Measurements from ENCODE around the gene ZNF764. TPM values are rescaled to one million over a fixed set of nuclear protein-coding genes. Genes with fewer than 3 reads are reported as not detected.
"Not testable (repeated sequence)": the region's sequence is repeated elsewhere in the genome, so short reads cannot be mapped to it uniquely, and the experiment has no call there.

ZNF764 gene
- total RNA-seq, 1 experiment from 2014 or later, result 15.2 TPM

DNA sequence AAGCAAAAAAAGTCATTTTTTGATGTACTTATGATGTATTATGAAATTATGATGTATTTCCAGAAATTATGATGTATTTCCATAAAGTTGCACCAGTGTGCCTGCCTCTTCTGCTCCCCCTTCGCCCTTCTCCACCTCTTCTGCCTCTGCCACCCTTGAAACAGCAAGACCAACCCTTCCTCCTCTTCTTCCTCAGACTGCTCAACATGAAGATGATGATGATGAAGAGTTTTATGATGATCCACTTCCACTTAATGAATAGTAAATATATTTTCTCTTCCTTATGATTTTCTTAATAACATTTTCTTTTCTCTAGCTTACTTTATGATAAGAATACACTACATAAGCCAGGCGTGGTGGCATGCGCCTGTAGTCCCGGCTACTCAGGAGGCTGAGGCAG, 34.7 kb upstream of the ZNF764 start:
- peaks cover 4% of the 10 kb centered on the region for H3K36me3 ChIP-seq (ENCODE audit: insufficient read depth, low read length, poor library complexity, severe bottlenecking)
- H3K27ac ChIP-seq (ENCODE audit: low read depth, low read length, poor library complexity, severe bottlenecking), result no peak overlapping the region
- POLR2A ChIA-PET (ENCODE audit: low non-redundant PET), result no interaction called here
- CTCF ChIA-PET, result interaction anchor here (1.2 kb wide), 1 partner anchor 23 kb away, joined by 3 read pairs; no protein-coding TSS in a partner anchor
- H3K4me1 ChIP-seq (ENCODE audit: insufficient read depth, low read length, poor library complexity, severe bottlenecking), result no peaks in the 10 kb centered on the region
- intact Hi-C loops (cut with micrococcal nuclease; ENCODE audit: unreplicated experiment), result no loop called here
- H3K4me3 ChIP-seq (ENCODE audit: low read depth, low read length, poor library complexity, severe bottlenecking), result no peak overlapping the region
- no peaks in the 10 kb centered on the region for H3K27me3 ChIP-seq (replicated peaks; ENCODE audit: insufficient read depth, low read depth, low read length, poor library complexity)
- DNase-seq (ENCODE audit: low spot score), result no peak
- no TSS peak for BruUV-seq (replicated peaks)
- H3K9me3 ChIP-seq (ENCODE audit: low read depth, low read length, poor library complexity, severe bottlenecking), result no peaks in the 10 kb centered on the region
- TF ChIP-seq EZH2 (IDR thresholded peaks at IDR 0.05; ENCODE audit: borderline replicate concordance, low read depth, low read length, poor library complexity, severe bottlenecking), result no peak
- TF ChIP-seq, protein P1, sequence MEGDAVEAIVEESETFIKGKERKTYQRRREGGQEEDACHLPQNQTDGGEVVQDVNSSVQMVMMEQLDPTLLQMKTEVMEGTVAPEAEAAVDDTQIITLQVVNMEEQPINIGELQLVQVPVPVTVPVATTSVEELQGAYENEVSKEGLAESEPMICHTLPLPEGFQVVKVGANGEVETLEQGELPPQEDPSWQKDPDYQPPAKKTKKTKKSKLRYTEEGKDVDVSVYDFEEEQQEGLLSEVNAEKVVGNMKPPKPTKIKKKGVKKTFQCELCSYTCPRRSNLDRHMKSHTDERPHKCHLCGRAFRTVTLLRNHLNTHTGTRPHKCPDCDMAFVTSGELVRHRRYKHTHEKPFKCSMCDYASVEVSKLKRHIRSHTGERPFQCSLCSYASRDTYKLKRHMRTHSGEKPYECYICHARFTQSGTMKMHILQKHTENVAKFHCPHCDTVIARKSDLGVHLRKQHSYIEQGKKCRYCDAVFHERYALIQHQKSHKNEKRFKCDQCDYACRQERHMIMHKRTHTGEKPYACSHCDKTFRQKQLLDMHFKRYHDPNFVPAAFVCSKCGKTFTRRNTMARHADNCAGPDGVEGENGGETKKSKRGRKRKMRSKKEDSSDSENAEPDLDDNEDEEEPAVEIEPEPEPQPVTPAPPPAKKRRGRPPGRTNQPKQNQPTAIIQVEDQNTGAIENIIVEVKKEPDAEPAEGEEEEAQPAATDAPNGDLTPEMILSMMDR (conservative IDR thresholded peaks at IDR 0.05; ENCODE audit: low read depth, low read length), result no peak

DNA sequence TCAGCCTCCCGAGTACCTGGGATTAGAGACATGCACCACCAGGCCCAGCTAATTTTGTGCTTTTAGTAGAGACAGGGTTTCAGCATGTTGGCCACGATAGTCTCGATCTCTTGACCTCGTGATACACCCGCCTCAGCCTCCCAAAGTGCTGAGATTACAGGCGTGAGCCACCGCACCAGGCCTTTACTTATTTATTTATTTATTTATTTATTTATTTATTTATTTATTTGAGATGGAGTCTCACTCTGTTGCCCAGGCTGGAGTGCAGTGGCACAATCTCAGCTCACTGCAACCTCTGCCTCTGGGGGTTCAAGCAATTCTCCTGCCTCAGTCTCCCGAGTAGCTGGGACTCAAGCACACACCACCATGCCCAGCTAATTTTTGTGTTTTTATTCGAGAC, 32.7 kb upstream of the ZNF764 start:
- H3K4me1 ChIP-seq (ENCODE audit: insufficient read depth, low read length, poor library complexity, severe bottlenecking); H3K9me3 ChIP-seq (ENCODE audit: low read depth, low read length, poor library complexity, severe bottlenecking); BruUV-seq (replicated peaks); POLR2A ChIA-PET (ENCODE audit: low non-redundant PET); DNase-seq (ENCODE audit: low spot score); H3K4me3 ChIP-seq (ENCODE audit: low read depth, low read length, poor library complexity, severe bottlenecking); H3K27me3 ChIP-seq (replicated peaks; ENCODE audit: insufficient read depth, low read depth, low read length, poor library complexity); CTCF ChIA-PET; intact Hi-C loops (cut with micrococcal nuclease; ENCODE audit: unreplicated experiment); H3K27ac ChIP-seq (ENCODE audit: low read depth, low read length, poor library complexity, severe bottlenecking): not testable (repeated sequence)
- H3K36me3 ChIP-seq (ENCODE audit: insufficient read depth, low read length, poor library complexity, severe bottlenecking), result peaks cover 13% of the 10 kb centered on the region

DNA sequence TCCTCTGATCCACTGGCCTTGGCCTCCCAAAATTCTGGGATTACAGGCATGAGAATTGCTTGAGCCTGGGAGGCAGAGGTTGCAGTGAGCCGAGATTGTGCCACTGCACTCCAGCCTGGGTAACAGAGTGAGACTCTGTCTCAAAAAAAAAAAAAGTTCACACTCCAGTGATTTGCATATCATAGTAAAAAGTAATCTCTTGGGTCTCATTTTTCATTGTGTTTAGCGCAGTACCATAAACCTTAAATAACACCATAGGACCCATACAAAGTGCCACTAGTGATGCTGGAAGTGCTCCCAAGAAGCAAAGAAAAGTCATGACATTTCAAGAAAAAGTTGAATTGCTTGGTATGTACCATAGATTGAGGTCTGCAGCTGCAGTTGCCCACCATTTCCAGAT, 31.4 kb upstream of the ZNF764 start:
- intact Hi-C loops (cut with micrococcal nuclease; ENCODE audit: unreplicated experiment); BruUV-seq (replicated peaks): not testable (repeated sequence)

DNA sequence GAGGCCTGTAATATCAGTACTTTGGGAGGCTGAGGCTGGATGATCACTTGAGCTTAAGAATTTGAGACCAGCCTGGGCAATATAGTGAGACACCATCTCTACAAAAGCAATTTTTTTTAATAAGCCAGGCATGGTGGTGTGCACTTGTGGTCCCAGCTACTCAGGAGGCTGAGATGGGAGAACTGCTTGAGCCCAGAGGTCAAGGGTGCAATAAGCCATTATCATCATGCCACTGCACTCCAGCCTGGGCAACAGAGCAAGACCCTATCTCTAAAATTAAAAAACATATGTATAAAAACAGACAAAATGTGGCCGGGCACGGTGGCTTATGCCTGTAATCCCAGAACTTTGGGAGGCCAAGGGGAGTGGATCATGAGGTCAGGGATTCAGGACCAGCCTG, 30.5 kb upstream of the ZNF764 start:
- Histone ChIP-seq H3K4me1 (ENCODE audit: insufficient read depth, low read length, poor library complexity, severe bottlenecking) (peaks cover 5% of the 10 kb centered on the region), H3K27me3 (replicated peaks; ENCODE audit: insufficient read depth, low read depth, low read length, poor library complexity) (no peaks in the 10 kb centered on the region), H3K4me3 (ENCODE audit: low read depth, low read length, poor library complexity, severe bottlenecking) (no peak overlapping the region), H3K27ac (ENCODE audit: low read depth, low read length, poor library complexity, severe bottlenecking) (no peak overlapping the region), H3K9me3 (ENCODE audit: low read depth, low read length, poor library complexity, severe bottlenecking) (no peaks in the 10 kb centered on the region), H3K36me3 (ENCODE audit: insufficient read depth, low read length, poor library complexity, severe bottlenecking) (peaks cover 18% of the 10 kb centered on the region)
- no TSS peak for BruUV-seq (replicated peaks)
- POLR2A ChIA-PET (ENCODE audit: low non-redundant PET), result no interaction called here
- CTCF ChIA-PET, result no interaction called here
- TF ChIP-seq, protein P1 (conservative IDR thresholded peaks at IDR 0.05; ENCODE audit: low read depth, low read length), result no peak
- no peak for TF ChIP-seq EZH2 (IDR thresholded peaks at IDR 0.05; ENCODE audit: borderline replicate concordance, low read depth, low read length, poor library complexity, severe bottlenecking)
- no peak for DNase-seq (ENCODE audit: low spot score)
- intact Hi-C loops (cut with micrococcal nuclease; ENCODE audit: unreplicated experiment), result no loop called here

More for the DNA sequence above, 31.4 kb upstream of the ZNF764 start:
- peaks cover 13% of the 10 kb centered on the region for H3K36me3 ChIP-seq (ENCODE audit: insufficient read depth, low read length, poor library complexity, severe bottlenecking)
- H3K27ac ChIP-seq (ENCODE audit: low read depth, low read length, poor library complexity, severe bottlenecking); POLR2A ChIA-PET (ENCODE audit: low non-redundant PET); CTCF ChIA-PET; H3K9me3 ChIP-seq (ENCODE audit: low read depth, low read length, poor library complexity, severe bottlenecking); H3K4me1 ChIP-seq (ENCODE audit: insufficient read depth, low read length, poor library complexity, severe bottlenecking); DNase-seq (ENCODE audit: low spot score); H3K27me3 ChIP-seq (replicated peaks; ENCODE audit: insufficient read depth, low read depth, low read length, poor library complexity); H3K4me3 ChIP-seq (ENCODE audit: low read depth, low read length, poor library complexity, severe bottlenecking): not testable (repeated sequence)
